WTC11 (cell line): ENCODE data around the gene ZNF792. TPM values are rescaled to one million over a fixed set of nuclear protein-coding genes. Genes with fewer than 3 reads are reported as not detected.

Source experiments
- ATAC-seq: fragments of 200-7000 bp; cut with Tn5 transposase; 2 replicates; pipeline ENCODE4 v1.10.0; 2021; ENCODE audit warnings: mild to moderate bottlenecking, moderate library complexity
- CTCF ChIA-PET: fragments of 300-600 bp; sonication (Branson Sonifier 250); formaldehyde crosslinking; loops from one replicate; lab custom pipeline; 2021; ENCODE audit warnings: antibody characterized with exemption; lab: Charles Lee
- POLR2A ChIA-PET: fragments of 350-600 bp; sonication (Branson Sonifier 250); formaldehyde crosslinking; loops from one replicate; lab custom pipeline; 2021; ENCODE audit warnings: antibody characterized with exemption; lab: Charles Lee
- DNase-seq: peaks from one replicate; pipeline ENCODE4 v3.0.0; 2021; ENCODE audit warnings: low spot score
- H3K27ac Mint-ChIP-seq: 2 replicates; pipeline ENCODE4 v1.8.0; 2021; ENCODE audit warnings: mixed read lengths
- H3K27me3 Mint-ChIP-seq: 2 replicates; pipeline ENCODE4 v1.8.0; 2021; ENCODE audit warnings: low read depth, mild to moderate bottlenecking, moderate library complexity, mixed read lengths
- H3K36me3 Mint-ChIP-seq: 2 replicates; pipeline ENCODE4 v1.8.0; 2021; ENCODE audit warnings: mixed read lengths
- H3K4me1 Mint-ChIP-seq: 2 replicates; pipeline ENCODE4 v1.8.0; 2022; ENCODE audit warnings: mixed read lengths
- H3K4me3 Mint-ChIP-seq: 2 replicates; pipeline ENCODE4 v1.8.0; 2021; ENCODE audit warnings: mild to moderate bottlenecking, moderate library complexity, mixed read lengths
- H3K9me3 Mint-ChIP-seq: 2 replicates; pipeline ENCODE4 v1.8.0; 2021; ENCODE audit warnings: mixed read lengths
- CREB1 ChIP-seq: sonication (generic); formaldehyde crosslinking; IDR thresholded peaks from 2 replicates; pipeline ENCODE4 v1.8.0; 2023; ENCODE audit warnings: mild to moderate bottlenecking, missing genetic modification reagents
- CREM ChIP-seq: sonication (generic); formaldehyde crosslinking; IDR thresholded peaks from 2 replicates; pipeline ENCODE4 v1.8.1; 2022; ENCODE audit warnings: mild to moderate bottlenecking, missing genetic modification reagents, moderate library complexity
- KAT7 ChIP-seq: sonication (generic); formaldehyde crosslinking; IDR thresholded peaks from 2 replicates; pipeline ENCODE4 v1.8.1; 2023; ENCODE audit warnings: missing genetic modification reagents, mild to moderate bottlenecking, borderline replicate concordance
- RORB ChIP-seq: fragments of 250-450 bp; sonication (Bioruptor Pico); IDR thresholded peaks from 2 replicates; pipeline ENCODE4 v1.9.0; 2021; ENCODE audit warnings: mild to moderate bottlenecking
- SMAD3 ChIP-seq: sonication (generic); formaldehyde crosslinking; IDR thresholded peaks from 2 replicates; pipeline ENCODE4 v1.8.0; 2022; ENCODE audit warnings: missing genetic modification reagents, mild to moderate bottlenecking, borderline replicate concordance
- ZNF121 ChIP-seq: sonication (generic); formaldehyde crosslinking; IDR thresholded peaks from 2 replicates; pipeline ENCODE4 v1.8.0; 2023; ENCODE audit warnings: missing genetic modification reagents
- ZNF219 ChIP-seq: sonication (generic); formaldehyde crosslinking; IDR thresholded peaks from 2 replicates; pipeline ENCODE4 v1.8.0; 2023; ENCODE audit warnings: missing genetic modification reagents, mild to moderate bottlenecking, borderline replicate concordance
- total RNA-seq: library from RNA; stranded (reverse); gene quantifications from 3 replicates; pipeline ENCODE4 v1.2.3, GENCODE V29; 2021
- TF ChIP-seq, protein P1 (sequence below): sonication (generic); formaldehyde crosslinking; IDR thresholded peaks from 2 replicates; pipeline ENCODE4 v1.8.1; 2023; ENCODE audit warnings: mild to moderate bottlenecking, missing genetic modification reagents, borderline replicate concordance
- TF ChIP-seq, protein P2 (sequence below): sonication (generic); formaldehyde crosslinking; IDR thresholded peaks from 2 replicates; pipeline ENCODE4 v1.8.0; 2022; ENCODE audit warnings: missing genetic modification reagents
- TF ChIP-seq, protein P3 (sequence below): sonication (generic); formaldehyde crosslinking; IDR thresholded peaks from 2 replicates; pipeline ENCODE4 v1.8.1; 2023; ENCODE audit warnings: mild to moderate bottlenecking, missing genetic modification reagents, moderate library complexity
- TF ChIP-seq, protein P4 (sequence below): sonication (generic); formaldehyde crosslinking; conservative IDR thresholded peaks from 2 replicates; pipeline ENCODE4 v1.8.1; 2023; ENCODE audit warnings: mild to moderate bottlenecking, low read depth, missing genetic modification reagents, moderate library complexity
- TF ChIP-seq, protein P5 (sequence below): sonication (generic); formaldehyde crosslinking; IDR thresholded peaks from 2 replicates; pipeline ENCODE4 v1.8.0; 2022; ENCODE audit warnings: mild to moderate bottlenecking, missing genetic modification reagents
- TF ChIP-seq, protein P6 (sequence below): sonication (generic); formaldehyde crosslinking; IDR thresholded peaks from 2 replicates; pipeline ENCODE4 v1.8.1; 2022; ENCODE audit warnings: low read depth, mild to moderate bottlenecking, moderate library complexity, missing genetic modification reagents, borderline replicate concordance
- TF ChIP-seq, protein P7 (sequence below): sonication (generic); formaldehyde crosslinking; IDR thresholded peaks from 2 replicates; pipeline ENCODE4 v1.8.0; 2022; ENCODE audit warnings: mild to moderate bottlenecking, missing genetic modification reagents

The ZNF792 gene
- total RNA-seq, 1 experiment from 2014 or later: 12.9 TPM

DNA sequence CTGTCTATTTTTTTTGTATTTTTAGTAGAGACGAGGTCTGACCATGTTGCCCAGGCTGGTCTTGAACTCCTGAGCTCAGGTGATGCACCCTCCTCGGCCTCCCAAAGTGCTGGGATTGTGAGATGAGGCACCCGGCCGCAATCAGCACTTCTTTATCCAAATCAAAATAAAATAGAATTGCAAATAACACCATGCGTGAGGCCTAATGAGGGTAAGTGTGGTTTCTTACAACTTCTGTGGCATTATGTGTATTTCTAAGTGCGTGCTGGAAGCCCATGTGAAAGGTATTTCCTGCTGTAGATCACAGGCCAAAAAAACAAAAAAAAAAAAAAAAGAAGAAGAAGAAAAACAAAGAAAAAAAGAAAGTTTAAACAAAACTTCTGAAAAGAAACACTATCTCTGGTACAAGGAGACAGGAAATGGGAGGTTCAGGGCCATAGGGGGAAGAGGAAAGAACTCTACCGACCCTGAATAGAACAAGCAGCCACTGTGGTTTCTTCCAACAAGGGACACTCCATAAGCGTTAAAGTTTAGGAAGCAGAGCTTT is 33.1 kb upstream of the ZNF792 start:
- H3K36me3 Mint-ChIP-seq: peaks cover 8% of the 10 kb centered on the region
- H3K4me1 Mint-ChIP-seq: peaks cover 51% of the 10 kb centered on the region
- peaks cover 2% of the 10 kb centered on the region; the same call in 1 of the 2 replicates for H3K27me3 Mint-ChIP-seq
- ChIA-PET CTCF (interaction anchor here (0.7 to 1.7 kb wide), 3 partner anchors 16 to 70 kb away, joined by 3 to 9 read pairs (median 6); no protein-coding TSS in a partner anchor), POLR2A (interaction anchor here (0.7 kb wide), 4 partner anchors 37 to 932 kb away, joined by 3 to 7 read pairs (median 4); partner anchors contain the start of gene ZNF302)
- no peaks in the 10 kb centered on the region for H3K9me3 Mint-ChIP-seq
- TF ChIP-seq, protein P1, sequence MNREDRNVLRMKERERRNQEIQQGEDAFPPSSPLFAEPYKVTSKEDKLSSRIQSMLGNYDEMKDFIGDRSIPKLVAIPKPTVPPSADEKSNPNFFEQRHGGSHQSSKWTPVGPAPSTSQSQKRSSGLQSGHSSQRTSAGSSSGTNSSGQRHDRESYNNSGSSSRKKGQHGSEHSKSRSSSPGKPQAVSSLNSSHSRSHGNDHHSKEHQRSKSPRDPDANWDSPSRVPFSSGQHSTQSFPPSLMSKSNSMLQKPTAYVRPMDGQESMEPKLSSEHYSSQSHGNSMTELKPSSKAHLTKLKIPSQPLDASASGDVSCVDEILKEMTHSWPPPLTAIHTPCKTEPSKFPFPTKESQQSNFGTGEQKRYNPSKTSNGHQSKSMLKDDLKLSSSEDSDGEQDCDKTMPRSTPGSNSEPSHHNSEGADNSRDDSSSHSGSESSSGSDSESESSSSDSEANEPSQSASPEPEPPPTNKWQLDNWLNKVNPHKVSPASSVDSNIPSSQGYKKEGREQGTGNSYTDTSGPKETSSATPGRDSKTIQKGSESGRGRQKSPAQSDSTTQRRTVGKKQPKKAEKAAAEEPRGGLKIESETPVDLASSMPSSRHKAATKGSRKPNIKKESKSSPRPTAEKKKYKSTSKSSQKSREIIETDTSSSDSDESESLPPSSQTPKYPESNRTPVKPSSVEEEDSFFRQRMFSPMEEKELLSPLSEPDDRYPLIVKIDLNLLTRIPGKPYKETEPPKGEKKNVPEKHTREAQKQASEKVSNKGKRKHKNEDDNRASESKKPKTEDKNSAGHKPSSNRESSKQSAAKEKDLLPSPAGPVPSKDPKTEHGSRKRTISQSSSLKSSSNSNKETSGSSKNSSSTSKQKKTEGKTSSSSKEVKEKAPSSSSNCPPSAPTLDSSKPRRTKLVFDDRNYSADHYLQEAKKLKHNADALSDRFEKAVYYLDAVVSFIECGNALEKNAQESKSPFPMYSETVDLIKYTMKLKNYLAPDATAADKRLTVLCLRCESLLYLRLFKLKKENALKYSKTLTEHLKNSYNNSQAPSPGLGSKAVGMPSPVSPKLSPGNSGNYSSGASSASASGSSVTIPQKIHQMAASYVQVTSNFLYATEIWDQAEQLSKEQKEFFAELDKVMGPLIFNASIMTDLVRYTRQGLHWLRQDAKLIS: no peak
- TF ChIP-seq SMAD3 (CRISPR knock-in tag): no peak
- no peak for TF ChIP-seq CREM (CRISPR knock-in tag)
- TF ChIP-seq, protein P2, sequence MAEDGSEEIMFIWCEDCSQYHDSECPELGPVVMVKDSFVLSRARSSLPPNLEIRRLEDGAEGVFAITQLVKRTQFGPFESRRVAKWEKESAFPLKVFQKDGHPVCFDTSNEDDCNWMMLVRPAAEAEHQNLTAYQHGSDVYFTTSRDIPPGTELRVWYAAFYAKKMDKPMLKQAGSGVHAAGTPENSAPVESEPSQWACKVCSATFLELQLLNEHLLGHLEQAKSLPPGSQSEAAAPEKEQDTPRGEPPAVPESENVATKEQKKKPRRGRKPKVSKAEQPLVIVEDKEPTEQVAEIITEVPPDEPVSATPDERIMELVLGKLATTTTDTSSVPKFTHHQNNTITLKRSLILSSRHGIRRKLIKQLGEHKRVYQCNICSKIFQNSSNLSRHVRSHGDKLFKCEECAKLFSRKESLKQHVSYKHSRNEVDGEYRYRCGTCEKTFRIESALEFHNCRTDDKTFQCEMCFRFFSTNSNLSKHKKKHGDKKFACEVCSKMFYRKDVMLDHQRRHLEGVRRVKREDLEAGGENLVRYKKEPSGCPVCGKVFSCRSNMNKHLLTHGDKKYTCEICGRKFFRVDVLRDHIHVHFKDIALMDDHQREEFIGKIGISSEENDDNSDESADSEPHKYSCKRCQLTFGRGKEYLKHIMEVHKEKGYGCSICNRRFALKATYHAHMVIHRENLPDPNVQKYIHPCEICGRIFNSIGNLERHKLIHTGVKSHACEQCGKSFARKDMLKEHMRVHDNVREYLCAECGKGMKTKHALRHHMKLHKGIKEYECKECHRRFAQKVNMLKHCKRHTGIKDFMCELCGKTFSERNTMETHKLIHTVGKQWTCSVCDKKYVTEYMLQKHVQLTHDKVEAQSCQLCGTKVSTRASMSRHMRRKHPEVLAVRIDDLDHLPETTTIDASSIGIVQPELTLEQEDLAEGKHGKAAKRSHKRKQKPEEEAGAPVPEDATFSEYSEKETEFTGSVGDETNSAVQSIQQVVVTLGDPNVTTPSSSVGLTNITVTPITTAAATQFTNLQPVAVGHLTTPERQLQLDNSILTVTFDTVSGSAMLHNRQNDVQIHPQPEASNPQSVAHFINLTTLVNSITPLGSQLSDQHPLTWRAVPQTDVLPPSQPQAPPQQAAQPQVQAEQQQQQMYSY (CRISPR knock-in tag): no peak
- TF ChIP-seq, protein P3, sequence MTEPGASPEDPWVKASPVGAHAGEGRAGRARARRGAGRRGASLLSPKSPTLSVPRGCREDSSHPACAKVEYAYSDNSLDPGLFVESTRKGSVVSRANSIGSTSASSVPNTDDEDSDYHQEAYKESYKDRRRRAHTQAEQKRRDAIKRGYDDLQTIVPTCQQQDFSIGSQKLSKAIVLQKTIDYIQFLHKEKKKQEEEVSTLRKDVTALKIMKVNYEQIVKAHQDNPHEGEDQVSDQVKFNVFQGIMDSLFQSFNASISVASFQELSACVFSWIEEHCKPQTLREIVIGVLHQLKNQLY (CRISPR knock-in tag): no peak
- TF ChIP-seq ZNF121: no peak
- TF ChIP-seq KAT7 (CRISPR knock-in tag): no peak
- TF ChIP-seq, protein P4, sequence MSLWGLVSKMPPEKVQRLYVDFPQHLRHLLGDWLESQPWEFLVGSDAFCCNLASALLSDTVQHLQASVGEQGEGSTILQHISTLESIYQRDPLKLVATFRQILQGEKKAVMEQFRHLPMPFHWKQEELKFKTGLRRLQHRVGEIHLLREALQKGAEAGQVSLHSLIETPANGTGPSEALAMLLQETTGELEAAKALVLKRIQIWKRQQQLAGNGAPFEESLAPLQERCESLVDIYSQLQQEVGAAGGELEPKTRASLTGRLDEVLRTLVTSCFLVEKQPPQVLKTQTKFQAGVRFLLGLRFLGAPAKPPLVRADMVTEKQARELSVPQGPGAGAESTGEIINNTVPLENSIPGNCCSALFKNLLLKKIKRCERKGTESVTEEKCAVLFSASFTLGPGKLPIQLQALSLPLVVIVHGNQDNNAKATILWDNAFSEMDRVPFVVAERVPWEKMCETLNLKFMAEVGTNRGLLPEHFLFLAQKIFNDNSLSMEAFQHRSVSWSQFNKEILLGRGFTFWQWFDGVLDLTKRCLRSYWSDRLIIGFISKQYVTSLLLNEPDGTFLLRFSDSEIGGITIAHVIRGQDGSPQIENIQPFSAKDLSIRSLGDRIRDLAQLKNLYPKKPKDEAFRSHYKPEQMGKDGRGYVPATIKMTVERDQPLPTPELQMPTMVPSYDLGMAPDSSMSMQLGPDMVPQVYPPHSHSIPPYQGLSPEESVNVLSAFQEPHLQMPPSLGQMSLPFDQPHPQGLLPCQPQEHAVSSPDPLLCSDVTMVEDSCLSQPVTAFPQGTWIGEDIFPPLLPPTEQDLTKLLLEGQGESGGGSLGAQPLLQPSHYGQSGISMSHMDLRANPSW (CRISPR knock-in tag): no peak
- TF ChIP-seq RORB (CRISPR knock-in tag): no peak
- TF ChIP-seq CREB1 (CRISPR knock-in tag): no peak
- TF ChIP-seq, protein P5, sequence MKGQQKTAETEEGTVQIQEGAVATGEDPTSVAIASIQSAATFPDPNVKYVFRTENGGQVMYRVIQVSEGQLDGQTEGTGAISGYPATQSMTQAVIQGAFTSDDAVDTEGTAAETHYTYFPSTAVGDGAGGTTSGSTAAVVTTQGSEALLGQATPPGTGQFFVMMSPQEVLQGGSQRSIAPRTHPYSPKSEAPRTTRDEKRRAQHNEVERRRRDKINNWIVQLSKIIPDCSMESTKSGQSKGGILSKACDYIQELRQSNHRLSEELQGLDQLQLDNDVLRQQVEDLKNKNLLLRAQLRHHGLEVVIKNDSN: no peak
- no peak for TF ChIP-seq ZNF219 (CRISPR knock-in tag)
- TF ChIP-seq, protein P6, sequence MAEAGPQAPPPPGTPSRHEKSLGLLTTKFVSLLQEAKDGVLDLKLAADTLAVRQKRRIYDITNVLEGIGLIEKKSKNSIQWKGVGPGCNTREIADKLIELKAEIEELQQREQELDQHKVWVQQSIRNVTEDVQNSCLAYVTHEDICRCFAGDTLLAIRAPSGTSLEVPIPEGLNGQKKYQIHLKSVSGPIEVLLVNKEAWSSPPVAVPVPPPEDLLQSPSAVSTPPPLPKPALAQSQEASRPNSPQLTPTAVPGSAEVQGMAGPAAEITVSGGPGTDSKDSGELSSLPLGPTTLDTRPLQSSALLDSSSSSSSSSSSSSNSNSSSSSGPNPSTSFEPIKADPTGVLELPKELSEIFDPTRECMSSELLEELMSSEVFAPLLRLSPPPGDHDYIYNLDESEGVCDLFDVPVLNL (CRISPR knock-in tag): no peak
- TF ChIP-seq, protein P7, sequence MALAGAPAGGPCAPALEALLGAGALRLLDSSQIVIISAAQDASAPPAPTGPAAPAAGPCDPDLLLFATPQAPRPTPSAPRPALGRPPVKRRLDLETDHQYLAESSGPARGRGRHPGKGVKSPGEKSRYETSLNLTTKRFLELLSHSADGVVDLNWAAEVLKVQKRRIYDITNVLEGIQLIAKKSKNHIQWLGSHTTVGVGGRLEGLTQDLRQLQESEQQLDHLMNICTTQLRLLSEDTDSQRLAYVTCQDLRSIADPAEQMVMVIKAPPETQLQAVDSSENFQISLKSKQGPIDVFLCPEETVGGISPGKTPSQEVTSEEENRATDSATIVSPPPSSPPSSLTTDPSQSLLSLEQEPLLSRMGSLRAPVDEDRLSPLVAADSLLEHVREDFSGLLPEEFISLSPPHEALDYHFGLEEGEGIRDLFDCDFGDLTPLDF: no peak
- H3K4me3 Mint-ChIP-seq: peak overlapping the region; percentile 15; the same call in 1 of the 2 replicates
- DNase-seq (no peak), ATAC-seq (no peak)
- H3K27ac Mint-ChIP-seq: peak overlapping the region; percentile 86
